Kidney glomerular epithelial cell (primary cell): ENCODE data around the gene AGBL1.
"Not testable (repeated sequence)": the region's sequence is repeated elsewhere in the genome, so short reads cannot be mapped to it uniquely, and the experiment has no call there.

Experiments used
- DNase-seq: peaks from one replicate; lab custom pipeline; 2025; lab: John Stamatoyannopoulos, UW

AGBL1 gene

GRCh38 chr15:86399041-86399954 lies 319.6 kb downstream of the AGBL1 start:
- no peak for DNase-seq

- no peak for DNase-seq
These were observed 323.6 kb downstream of the AGBL1 start for GRCh38 chr15:86403221-86403620.

- DNase-seq = no peak
These were observed 324.4 kb downstream of the AGBL1 start for GRCh38 chr15:86403914-86404583.

GRCh38 chr15:86408261-86408660 lies 328.6 kb downstream of the AGBL1 start:
- DNase-seq = no peak

GRCh38 chr15:86411916-86412315 lies 332.2 kb downstream of the AGBL1 start:
- no peak for DNase-seq

- DNase-seq = no peak
These were observed 333.5 kb downstream of the AGBL1 start for GRCh38 chr15:86413191-86413590.

- DNase-seq = no peak
These were observed 346.1 kb downstream of the AGBL1 start for GRCh38 chr15:86425746-86426145.

GRCh38 chr15:86432861-86433260 lies 353.2 kb downstream of the AGBL1 start:
- no peak for DNase-seq

- no peak for DNase-seq
These were observed 354.3 kb downstream of the AGBL1 start for GRCh38 chr15:86433983-86434382.

GRCh38 chr15:86439614-86440013 lies 359.9 kb downstream of the AGBL1 start:
- DNase-seq = no peak

- DNase-seq = no peak
These were observed 364.9 kb downstream of the AGBL1 start for GRCh38 chr15:86444527-86444926.

- no peak for DNase-seq
These were observed 366.0 kb downstream of the AGBL1 start for GRCh38 chr15:86445579-86446252.

- DNase-seq = no peak
These were observed 366.6 kb downstream of the AGBL1 start for GRCh38 chr15:86446253-86446640.

- DNase-seq = not testable (repeated sequence)
These were observed 385.9 kb downstream of the AGBL1 start for GRCh38 chr15:86465470-86466039.

- no peak for DNase-seq
These were observed 402.0 kb downstream of the AGBL1 start for GRCh38 chr15:86481720-86482119.

- no peak for DNase-seq
These were observed 404.3 kb downstream of the AGBL1 start for GRCh38 chr15:86483936-86484335.

- no peak for DNase-seq
These were observed 408.4 kb downstream of the AGBL1 start for GRCh38 chr15:86488046-86488445.

- no peak for DNase-seq
These were observed 410.3 kb downstream of the AGBL1 start for GRCh38 chr15:86489981-86490380.

GRCh38 chr15:86491118-86491517 lies 411.4 kb downstream of the AGBL1 start:
- no peak for DNase-seq

GRCh38 chr15:86493884-86494283 lies 414.2 kb downstream of the AGBL1 start:
- no peak for DNase-seq

- no peak for DNase-seq
These were observed 414.8 kb downstream of the AGBL1 start for GRCh38 chr15:86494475-86494874.

- no peak for DNase-seq
These were observed 422.6 kb downstream of the AGBL1 start for GRCh38 chr15:86502301-86502700.
